Breast epithelium (tissue), 4 donors: ENCODE measurements around the gene SDC3. TPM values are rescaled to one million over a fixed set of nuclear protein-coding genes. Genes with fewer than 3 reads are reported as not detected.

ENCODE experiments used
- DNase-seq, 2 donors: peaks; one replicate each; pipeline ENCODE4 v3.0.0-alpha.2; 2019; ENCODE audit warnings: low spot score in 2 of 2
- H3K27ac ChIP-seq, 2 donors: fragments of 200-600 bp; sonication (generic) in 1 of 2; one replicate each; pipeline ENCODE4 v1.5.1; 2016 to 2019; ENCODE audit warnings: mild to moderate bottlenecking in 1 of 2
- H3K27me3 ChIP-seq, 2 donors: fragments of 200-600 bp; sonication (generic) in 1 of 2; one replicate each; pipeline versions ENCODE4 v1.5.1 to v1.6.0; 2017 to 2019; ENCODE audit warnings: control low read depth in 1 of 2, mild to moderate bottlenecking in 1 of 2
- H3K36me3 ChIP-seq: fragments of 200-600 bp; one replicate; pipeline ENCODE4 v1.5.1; 2019
- H3K4me1 ChIP-seq, 2 donors: fragments of 200-600 bp; sonication (generic); one replicate each; pipeline ENCODE4 v1.5.1; 2016 to 2019; ENCODE audit warnings: control low read depth in 1 of 2
- H3K4me3 ChIP-seq, 3 donors: fragments of 200-600 bp; sonication (generic); 1 replicate in 2 of 3; 2 replicates in 1 of 3; pipeline ENCODE4 v1.5.1; 2016 to 2019; ENCODE audit warnings: mild to moderate bottlenecking in 3 of 3, moderate library complexity in 2 of 3
- H3K9me3 ChIP-seq, 2 donors: fragments of 200-600 bp; sonication (generic) in 1 of 2; one replicate each; pipeline ENCODE4 v1.5.1; 2016 to 2019; ENCODE audit warnings: control low read depth in 1 of 2
- CTCF ChIP-seq, 3 donors: fragments of 450-650 bp; IDR thresholded peaks; one replicate each; pipeline ENCODE4 v1.5.1; 2016 to 2017; ENCODE audit warnings: antibody characterized with exemption in 3 of 3, mild to moderate bottlenecking in 3 of 3, moderate library complexity in 3 of 3
- POLR2A ChIP-seq: fragments of 450-650 bp; IDR thresholded peaks from one replicate; pipeline ENCODE4 v1.6.1; 2016; ENCODE audit warnings: antibody characterized with exemption, mild to moderate bottlenecking, moderate library complexity
- POLR2AphosphoS5 ChIP-seq, 3 donors: sonication (generic); formaldehyde crosslinking; IDR thresholded peaks; one replicate each; pipeline ENCODE4 v1.6.1; 2017; ENCODE audit warnings: antibody characterized with exemption in 3 of 3
- intact Hi-C: fragments of 100-400 bp; cut with DNase I; formaldehyde crosslinking; loops from one replicate; pipeline ENCODE4 v1.15.1; 2023; ENCODE audit warnings: low total_unique reads
- total RNA-seq, 3 donors: library from RNA; depleted of rRNA; stranded (reverse); fragments of >200 nt; gene quantifications; one replicate each; pipeline ENCODE4 v1.1.0, GENCODE V29; 2016

Gene SDC3
- total RNA-seq, 3 donors from 2014 or later: 16.5 to 37.8 (median 26.2) TPM

DNA sequence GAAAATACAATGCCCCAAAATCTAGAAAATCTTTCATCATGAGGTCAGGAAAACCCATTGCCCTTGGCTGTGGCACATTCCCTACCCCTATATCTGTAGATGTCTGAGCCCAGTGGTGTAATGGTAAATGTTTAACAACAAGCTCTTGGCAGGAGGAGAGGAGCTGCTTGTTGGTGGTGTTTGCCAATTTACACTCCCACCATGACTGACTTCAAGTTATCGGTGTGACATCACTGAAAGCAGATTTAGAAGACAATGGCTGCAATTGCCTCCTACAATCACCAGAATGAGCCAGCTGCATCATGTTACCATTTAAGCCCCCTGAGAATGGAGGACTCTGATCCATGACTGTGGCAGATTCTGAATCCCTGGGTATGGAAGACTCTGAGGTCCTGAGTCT is 70.9 kb downstream of the SDC3 start:
- Histone ChIP-seq H3K9me3 (no peaks in the 10 kb centered on the region), H3K36me3 (no peaks in the 10 kb centered on the region), H3K27me3 (no peaks in the 10 kb centered on the region), H3K27ac (no peak overlapping the region), H3K4me3 (no peak overlapping the region), H3K4me1 (no peaks in the 10 kb centered on the region)
- no peak for DNase-seq
- TF ChIP-seq POLR2AphosphoS5 (IDR thresholded peaks at IDR 0.05) (no peak), CTCF (IDR thresholded peaks at IDR 0.05) (no peak), POLR2A (no peak)
- intact Hi-C loops: no loop called here

GRCh38 chr1:30834253-30834652 is 74.3 kb downstream of the SDC3 start:
- Histone ChIP-seq H3K9me3 (no peaks in the 10 kb centered on the region), H3K27me3 (no peaks in the 10 kb centered on the region), H3K27ac (peak overlapping the region; percentile 22 to 45), H3K4me3 (no peak overlapping the region), H3K4me1 (no peaks in the 10 kb centered on the region), H3K36me3 (no peaks in the 10 kb centered on the region)
- DNase-seq: no peak
- intact Hi-C loops: no loop called here
- TF ChIP-seq POLR2A: no peak
- no peak for TF ChIP-seq CTCF (IDR thresholded peaks at IDR 0.05)
- no peak for TF ChIP-seq POLR2AphosphoS5 (IDR thresholded peaks at IDR 0.05)

- TF ChIP-seq POLR2A: no peak
- no peak for TF ChIP-seq CTCF (IDR thresholded peaks at IDR 0.05)
- no peak for TF ChIP-seq POLR2AphosphoS5 (IDR thresholded peaks at IDR 0.05)
- intact Hi-C loops: no loop called here
- Histone ChIP-seq H3K4me3 (no peak overlapping the region), H3K27me3 (no peaks in the 10 kb centered on the region), H3K9me3 (no peaks in the 10 kb centered on the region), H3K4me1 (no peaks in the 10 kb centered on the region), H3K27ac (no peak overlapping the region), H3K36me3 (no peaks in the 10 kb centered on the region)
- no peak for DNase-seq
These were observed 78.0 kb downstream of the SDC3 start for GRCh38 chr1:30830537-30830936.

GRCh38 chr1:30829889-30830288 is 78.7 kb downstream of the SDC3 start:
- intact Hi-C loops: no loop called here
- Histone ChIP-seq H3K9me3 (no peaks in the 10 kb centered on the region), H3K4me1 (peaks cover 0 to 2% of the 10 kb centered on the region in 2 donors), H3K4me3 (no peak overlapping the region), H3K27ac (no peak overlapping the region), H3K36me3 (no peaks in the 10 kb centered on the region), H3K27me3 (no peaks in the 10 kb centered on the region)
- TF ChIP-seq CTCF (IDR thresholded peaks at IDR 0.05) (no peak), POLR2A (no peak), POLR2AphosphoS5 (IDR thresholded peaks at IDR 0.05) (no peak)
- no peak for DNase-seq

- TF ChIP-seq CTCF (IDR thresholded peaks at IDR 0.05) (no peak), POLR2AphosphoS5 (IDR thresholded peaks at IDR 0.05) (no peak), POLR2A (no peak)
- peak overlapping the region; percentile 97 to 98 for H3K27ac ChIP-seq
- H3K27me3 ChIP-seq: no peaks in the 10 kb centered on the region
- no peaks in the 10 kb centered on the region for H3K9me3 ChIP-seq
- DNase-seq: no peak
- peaks cover 6 to 16% of the 10 kb centered on the region in 2 donors for H3K4me1 ChIP-seq
- peak overlapping the region in 2 of 3 donors; percentile 48 to 64 for H3K4me3 ChIP-seq
- intact Hi-C loops: no loop called here
- no peaks in the 10 kb centered on the region for H3K36me3 ChIP-seq
These were observed 83.7 kb downstream of the SDC3 start for GRCh38 chr1:30824736-30825429.
